ENCODE measurements around the gene FZD10.

Gene FZD10

GRCh38 chr12:130214686-130215395 is 52.6 kb downstream of the FZD10 start:
- no peak for DNase-seq
